Measurements from ENCODE around the gene JAKMIP3. TPM values are rescaled to one million over a fixed set of nuclear protein-coding genes. Genes with fewer than 3 reads are reported as not detected.

The JAKMIP3 gene
- total and polyA plus RNA-seq, 2 donors (not counting 1 experiment from before 2014, with no cell fraction given): 0.17 to 0.21 TPM

DNA sequence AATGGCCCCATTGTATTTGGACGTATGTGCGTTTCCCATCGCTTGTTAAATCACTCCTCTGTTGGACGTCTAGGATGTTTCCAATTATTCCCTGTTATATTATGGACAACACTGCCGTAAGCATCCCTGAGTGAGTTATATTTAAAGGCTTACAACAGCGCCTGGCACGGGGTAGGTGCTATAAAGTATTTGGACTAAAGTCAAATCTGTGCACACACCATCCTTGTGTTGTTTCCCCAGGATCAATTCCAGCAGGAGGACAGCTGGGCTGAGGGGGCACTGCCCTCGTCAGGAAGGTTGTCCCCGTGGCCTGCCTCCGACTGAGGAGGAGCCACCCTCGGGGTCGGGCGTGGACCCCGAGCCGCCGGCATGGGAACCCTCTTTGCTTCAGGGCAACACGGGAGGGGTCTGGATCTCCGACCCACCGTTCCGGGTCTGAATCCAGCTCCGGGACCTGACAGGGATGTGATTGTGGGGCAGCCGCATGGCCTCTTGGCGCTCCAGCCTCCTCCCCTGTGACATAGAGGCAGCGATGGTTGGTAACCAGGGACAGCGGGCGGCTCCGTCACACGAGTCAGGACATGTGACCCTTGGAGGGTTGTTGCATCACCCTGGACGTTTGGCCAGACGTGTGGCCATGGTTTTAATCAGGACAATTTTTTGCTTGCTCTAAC is 1.5 kb upstream of the JAKMIP3 start:
- Mint-ChIP-seq H3K27me3 (peaks cover 11% of the 10 kb centered on the region), H3K9me3 (ENCODE audit: insufficient read depth) (no peaks in the 10 kb centered on the region), H3K27ac (no peak overlapping the region), H3K4me3 (no peak overlapping the region), H3K4me1 (peaks cover 5% of the 10 kb centered on the region)
- Histone ChIP-seq H3K9ac (ENCODE audit: low read length) (no peak overlapping the region), H3K4me2 (replicated peaks; ENCODE audit: low read depth, low read length, poor library complexity, severe bottlenecking) (no peak overlapping the region), H3K79me2 (ENCODE audit: control insufficient read depth, insufficient read depth, low read length) (no peaks in the 10 kb centered on the region), H3K4me1 (ENCODE audit: control insufficient read depth in 2 of 2, insufficient read depth in 2 of 2, low read length in 2 of 2) (no peaks in the 10 kb centered on the region), H3K27ac (ENCODE audit: low read length in 2 of 2) (no peak overlapping the region), H3K4me3 (ENCODE audit: control extremely low read depth in 1 of 5, extremely low read depth in 1 of 5, insufficient read depth in 1 of 5, low read depth in 2 of 5, low read length in 4 of 5) (no peak overlapping the region), H2AFZ (ENCODE audit: insufficient read depth, low read depth, low read length, poor library complexity, severe bottlenecking) (no peak overlapping the region), H3K27me3 (replicated peaks in 1 of 4; ENCODE audit: control extremely low read depth in 1 of 4, control insufficient read depth in 3 of 4, insufficient read depth in 4 of 4, low read length in 3 of 4) (no peaks in the 10 kb centered on the region), H3K36me3 (replicated peaks in 1 of 2; ENCODE audit: control extremely low read depth in 1 of 2, control insufficient read depth in 1 of 2, extremely low read depth in 1 of 2, insufficient read depth in 2 of 2, low read length in 1 of 2) (no peaks in the 10 kb centered on the region), H3K9me3 (ENCODE audit: control extremely low read depth in 1 of 3, control insufficient read depth in 2 of 3, insufficient read depth in 1 of 3, low read length in 2 of 3) (no peaks in the 10 kb centered on the region), H4K20me1 (ENCODE audit: control insufficient read depth, insufficient read depth, low read length, poor library complexity, severe bottlenecking) (no peaks in the 10 kb centered on the region)
- CTCF ChIA-PET: no interaction called here
- intact Hi-C loops (cut with micrococcal nuclease): no loop called here
- POLR2A ChIA-PET: no interaction called here
- 87% methylated on average over 25 of the region's 30 CpGs for WGBS (ENCODE audit: insufficient coverage)
- ATAC-seq (ENCODE audit: low read depth) (no peak), DNase-seq (no peak)
- TF ChIP-seq, protein P1, sequence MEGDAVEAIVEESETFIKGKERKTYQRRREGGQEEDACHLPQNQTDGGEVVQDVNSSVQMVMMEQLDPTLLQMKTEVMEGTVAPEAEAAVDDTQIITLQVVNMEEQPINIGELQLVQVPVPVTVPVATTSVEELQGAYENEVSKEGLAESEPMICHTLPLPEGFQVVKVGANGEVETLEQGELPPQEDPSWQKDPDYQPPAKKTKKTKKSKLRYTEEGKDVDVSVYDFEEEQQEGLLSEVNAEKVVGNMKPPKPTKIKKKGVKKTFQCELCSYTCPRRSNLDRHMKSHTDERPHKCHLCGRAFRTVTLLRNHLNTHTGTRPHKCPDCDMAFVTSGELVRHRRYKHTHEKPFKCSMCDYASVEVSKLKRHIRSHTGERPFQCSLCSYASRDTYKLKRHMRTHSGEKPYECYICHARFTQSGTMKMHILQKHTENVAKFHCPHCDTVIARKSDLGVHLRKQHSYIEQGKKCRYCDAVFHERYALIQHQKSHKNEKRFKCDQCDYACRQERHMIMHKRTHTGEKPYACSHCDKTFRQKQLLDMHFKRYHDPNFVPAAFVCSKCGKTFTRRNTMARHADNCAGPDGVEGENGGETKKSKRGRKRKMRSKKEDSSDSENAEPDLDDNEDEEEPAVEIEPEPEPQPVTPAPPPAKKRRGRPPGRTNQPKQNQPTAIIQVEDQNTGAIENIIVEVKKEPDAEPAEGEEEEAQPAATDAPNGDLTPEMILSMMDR (IDR thresholded peaks at IDR 0.05): no peak
- TF ChIP-seq EZH2 (IDR thresholded peaks at IDR 0.05; ENCODE audit: borderline replicate concordance, insufficient read depth, low read depth, low read length, poor library complexity, severe bottlenecking): no peak

DNA sequence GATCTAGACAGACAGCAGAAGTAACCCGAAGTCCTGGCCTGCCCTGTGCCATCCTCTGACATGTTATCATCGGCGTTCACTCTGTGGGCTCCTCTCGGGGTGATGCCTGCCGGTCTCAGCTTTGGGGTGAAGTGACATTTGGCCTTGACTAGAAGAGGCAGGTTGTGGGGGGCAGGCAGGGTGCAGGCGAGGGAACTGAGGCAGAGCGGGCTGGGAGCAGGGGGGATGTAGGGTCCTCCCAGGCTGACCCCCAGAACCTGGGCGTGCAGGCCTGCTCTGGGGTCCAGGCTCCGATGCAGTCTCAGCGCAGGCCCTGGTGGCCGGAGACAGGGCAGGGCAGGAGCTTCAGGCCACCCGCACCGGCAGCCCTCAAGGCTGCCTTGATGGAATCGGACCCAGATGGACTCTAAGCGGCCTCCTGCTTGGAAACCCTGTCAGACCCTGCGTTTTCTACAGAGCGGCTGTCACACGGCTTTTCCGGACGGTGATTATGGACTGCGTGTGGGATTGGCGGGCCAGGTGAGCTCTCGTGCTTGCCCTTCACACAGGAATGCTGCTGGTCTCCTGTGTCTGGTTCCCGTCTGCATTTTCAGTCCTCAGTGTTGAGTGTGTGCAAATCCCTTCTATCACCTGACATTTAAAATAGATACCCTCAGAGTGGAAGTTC is 842 bp upstream of the JAKMIP3 start:
- H3K9me3 ChIP-seq (ENCODE audit: control extremely low read depth in 1 of 3, control insufficient read depth in 2 of 3, insufficient read depth in 1 of 3, low read length in 2 of 3): peaks cover 0 to 4% (median 0%) of the 10 kb centered on the region in 3 donors
- intact Hi-C loops (cut with micrococcal nuclease): no loop called here
- Mint-ChIP-seq H3K4me3 (no peak overlapping the region), H3K4me1 (peaks cover 5% of the 10 kb centered on the region), H3K27me3 (peaks cover 11% of the 10 kb centered on the region), H3K27ac (no peak overlapping the region), H3K9me3 (ENCODE audit: insufficient read depth) (no peaks in the 10 kb centered on the region)
- H3K4me3 ChIP-seq (ENCODE audit: control extremely low read depth in 1 of 5, extremely low read depth in 1 of 5, insufficient read depth in 1 of 5, low read depth in 2 of 5, low read length in 4 of 5): no peak overlapping the region
- ATAC-seq (ENCODE audit: low read depth): no peak
- no peaks in the 10 kb centered on the region for H3K36me3 ChIP-seq (replicated peaks in 1 of 2; ENCODE audit: control extremely low read depth in 1 of 2, control insufficient read depth in 1 of 2, extremely low read depth in 1 of 2, insufficient read depth in 2 of 2, low read length in 1 of 2)
- TF ChIP-seq, protein P1 (IDR thresholded peaks at IDR 0.05): no peak
- no peak for TF ChIP-seq EZH2 (IDR thresholded peaks at IDR 0.05; ENCODE audit: borderline replicate concordance, insufficient read depth, low read depth, low read length, poor library complexity, severe bottlenecking)
- H4K20me1 ChIP-seq (ENCODE audit: control insufficient read depth, insufficient read depth, low read length, poor library complexity, severe bottlenecking): no peaks in the 10 kb centered on the region
- H3K27me3 ChIP-seq (replicated peaks in 1 of 4; ENCODE audit: control extremely low read depth in 1 of 4, control insufficient read depth in 3 of 4, insufficient read depth in 4 of 4, low read length in 3 of 4): no peaks in the 10 kb centered on the region
- H3K27ac ChIP-seq (ENCODE audit: low read length in 2 of 2): no peak overlapping the region
- H3K9ac ChIP-seq (ENCODE audit: low read length): no peak overlapping the region
- no peaks in the 10 kb centered on the region for H3K4me1 ChIP-seq (ENCODE audit: control insufficient read depth in 2 of 2, insufficient read depth in 2 of 2, low read length in 2 of 2)
- ChIA-PET POLR2A (no interaction called here), CTCF (no interaction called here)
- no peaks in the 10 kb centered on the region for H3K79me2 ChIP-seq (ENCODE audit: control insufficient read depth, insufficient read depth, low read length)
- WGBS (ENCODE audit: insufficient coverage): 91% methylated on average over 23 of the region's 24 CpGs
- no peak overlapping the region for H3K4me2 ChIP-seq (replicated peaks; ENCODE audit: low read depth, low read length, poor library complexity, severe bottlenecking)
- no peak for DNase-seq
- H2AFZ ChIP-seq (ENCODE audit: insufficient read depth, low read depth, low read length, poor library complexity, severe bottlenecking): no peak overlapping the region
